Fibroblast of the aortic adventitia (primary cell): Measurements from ENCODE around the gene NEDD9. TPM values are rescaled to one million over a fixed set of nuclear protein-coding genes. Genes with fewer than 3 reads are reported as not detected.

Experiments used
- DNase-seq: peaks from one replicate; pipeline ENCODE4 v3.0.0-alpha.2; 2010; ENCODE audit warnings: low read depth
- H3K4me3 ChIP-seq: 2 replicates; pipeline ENCODE4 v1.5.1; 2011; ENCODE audit warnings: low read depth, mild to moderate bottlenecking, control low read depth, low read length, moderate library complexity
- total RNA-seq: library from RNA; depleted of rRNA; stranded (reverse); fragments of >200 nt; gene quantifications from 2 replicates; pipeline ENCODE4 v1.2.3, GENCODE V29; 2012; ENCODE audit warnings: low replicate concordance
- TF ChIP-seq, protein P1 (sequence below): IDR thresholded peaks from 2 replicates; pipeline ENCODE4 v1.5.1; 2011; ENCODE audit warnings: mild to moderate bottlenecking, low read length, control low read depth, inconsistent platforms; ENCODE audit not compliant: insufficient read depth

NEDD9 gene
- total RNA-seq, 1 donor: 0.36 TPM

GRCh38 chr6:11262242-11262641 lies 29.8 kb upstream of the NEDD9 start:
- peak; percentile 19 for DNase-seq
- TF ChIP-seq, protein P1, sequence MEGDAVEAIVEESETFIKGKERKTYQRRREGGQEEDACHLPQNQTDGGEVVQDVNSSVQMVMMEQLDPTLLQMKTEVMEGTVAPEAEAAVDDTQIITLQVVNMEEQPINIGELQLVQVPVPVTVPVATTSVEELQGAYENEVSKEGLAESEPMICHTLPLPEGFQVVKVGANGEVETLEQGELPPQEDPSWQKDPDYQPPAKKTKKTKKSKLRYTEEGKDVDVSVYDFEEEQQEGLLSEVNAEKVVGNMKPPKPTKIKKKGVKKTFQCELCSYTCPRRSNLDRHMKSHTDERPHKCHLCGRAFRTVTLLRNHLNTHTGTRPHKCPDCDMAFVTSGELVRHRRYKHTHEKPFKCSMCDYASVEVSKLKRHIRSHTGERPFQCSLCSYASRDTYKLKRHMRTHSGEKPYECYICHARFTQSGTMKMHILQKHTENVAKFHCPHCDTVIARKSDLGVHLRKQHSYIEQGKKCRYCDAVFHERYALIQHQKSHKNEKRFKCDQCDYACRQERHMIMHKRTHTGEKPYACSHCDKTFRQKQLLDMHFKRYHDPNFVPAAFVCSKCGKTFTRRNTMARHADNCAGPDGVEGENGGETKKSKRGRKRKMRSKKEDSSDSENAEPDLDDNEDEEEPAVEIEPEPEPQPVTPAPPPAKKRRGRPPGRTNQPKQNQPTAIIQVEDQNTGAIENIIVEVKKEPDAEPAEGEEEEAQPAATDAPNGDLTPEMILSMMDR: no peak

DNA sequence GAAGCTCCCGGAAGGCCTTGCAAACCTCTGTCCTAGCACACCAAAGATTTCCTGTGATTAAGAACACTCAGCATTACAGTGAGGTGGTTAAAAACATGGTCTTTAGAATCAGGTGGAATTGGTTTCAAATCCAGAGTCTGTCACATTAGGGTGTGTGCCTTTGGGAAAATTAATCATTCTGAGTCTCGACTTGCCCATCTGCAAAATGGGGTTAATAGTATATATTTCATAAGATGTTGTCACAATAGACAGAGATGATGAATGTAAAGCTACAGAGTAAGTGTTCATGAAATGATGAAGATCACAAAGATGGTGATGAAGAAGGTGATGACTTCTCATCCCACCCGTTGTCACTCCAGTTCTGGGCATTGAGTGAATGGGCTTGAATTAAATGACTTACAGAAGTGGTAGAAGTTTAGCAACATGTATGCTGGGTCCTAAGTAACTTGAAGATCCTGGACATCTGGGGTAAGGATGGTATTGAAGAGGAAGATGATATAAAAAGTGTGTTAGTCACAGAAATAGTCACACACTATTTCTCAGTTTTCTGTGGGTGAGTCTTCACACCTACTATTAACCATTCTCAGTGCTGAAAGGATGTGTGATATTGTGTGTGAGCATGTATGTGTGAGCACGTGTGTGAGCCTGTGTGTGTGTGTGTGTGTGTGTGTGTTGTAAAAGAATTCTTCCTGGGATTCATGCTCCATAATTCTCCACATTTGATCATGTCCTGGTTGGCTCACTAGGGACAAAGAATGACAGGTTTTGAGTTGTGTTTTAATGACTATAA lies 28.0 kb upstream of the NEDD9 start:
- no peak overlapping the region for H3K4me3 ChIP-seq
- no peak for DNase-seq
- TF ChIP-seq, protein P1: no peak

More at GRCh38 chr6:11262242-11262641, 29.8 kb upstream of the NEDD9 start:
- H3K4me3 ChIP-seq: no peak overlapping the region

- H3K4me3 ChIP-seq: no peak overlapping the region
- no peak for DNase-seq
- TF ChIP-seq, protein P1: no peak
Observed at GRCh38 chr6:11258260-11259237, 26.1 kb upstream of the NEDD9 start.

DNA sequence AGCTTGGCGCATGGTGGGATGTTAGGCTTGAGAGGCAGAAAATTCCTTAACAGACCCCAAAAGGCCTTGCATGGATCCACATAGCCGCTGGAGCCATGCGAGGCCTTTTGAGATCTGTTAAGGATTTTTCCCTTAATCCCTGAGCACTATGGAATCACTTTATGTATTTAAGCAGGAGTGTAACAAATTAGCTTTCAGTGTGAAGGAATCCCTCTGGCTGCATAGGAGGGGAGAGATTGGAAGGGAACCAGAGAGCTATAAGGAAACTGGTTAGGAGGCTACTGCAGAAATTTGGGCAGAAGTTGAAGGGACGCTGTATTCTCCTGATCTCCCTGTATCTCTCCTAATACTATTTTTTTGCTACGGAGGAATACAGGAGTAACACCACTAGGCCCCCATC lies 23.1 kb upstream of the NEDD9 start:
- TF ChIP-seq, protein P1: no peak

DNA sequence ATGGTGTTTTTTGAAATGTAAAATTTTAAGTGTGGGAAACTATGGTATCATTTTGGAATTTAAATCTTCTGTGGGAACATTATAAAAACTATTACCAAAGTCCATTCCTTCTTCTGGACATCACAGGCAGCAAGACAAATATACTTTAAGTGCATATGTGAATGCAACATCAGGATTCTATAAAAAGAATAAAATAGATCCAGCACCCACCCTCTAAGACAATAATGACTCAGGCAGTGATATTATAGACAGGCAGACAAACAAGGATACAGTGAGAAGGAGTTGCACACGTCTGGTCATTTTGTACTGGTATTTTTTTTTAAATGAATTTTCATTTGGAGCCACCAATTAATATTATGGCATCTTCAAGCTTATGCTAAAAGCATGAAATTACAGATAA lies 21.1 kb upstream of the NEDD9 start:
- TF ChIP-seq, protein P1: no peak
- H3K4me3 ChIP-seq: no peak overlapping the region
- DNase-seq: no peak

More for the DNA sequence above, 23.1 kb upstream of the NEDD9 start:
- DNase-seq: no peak
- no peak overlapping the region for H3K4me3 ChIP-seq

DNA sequence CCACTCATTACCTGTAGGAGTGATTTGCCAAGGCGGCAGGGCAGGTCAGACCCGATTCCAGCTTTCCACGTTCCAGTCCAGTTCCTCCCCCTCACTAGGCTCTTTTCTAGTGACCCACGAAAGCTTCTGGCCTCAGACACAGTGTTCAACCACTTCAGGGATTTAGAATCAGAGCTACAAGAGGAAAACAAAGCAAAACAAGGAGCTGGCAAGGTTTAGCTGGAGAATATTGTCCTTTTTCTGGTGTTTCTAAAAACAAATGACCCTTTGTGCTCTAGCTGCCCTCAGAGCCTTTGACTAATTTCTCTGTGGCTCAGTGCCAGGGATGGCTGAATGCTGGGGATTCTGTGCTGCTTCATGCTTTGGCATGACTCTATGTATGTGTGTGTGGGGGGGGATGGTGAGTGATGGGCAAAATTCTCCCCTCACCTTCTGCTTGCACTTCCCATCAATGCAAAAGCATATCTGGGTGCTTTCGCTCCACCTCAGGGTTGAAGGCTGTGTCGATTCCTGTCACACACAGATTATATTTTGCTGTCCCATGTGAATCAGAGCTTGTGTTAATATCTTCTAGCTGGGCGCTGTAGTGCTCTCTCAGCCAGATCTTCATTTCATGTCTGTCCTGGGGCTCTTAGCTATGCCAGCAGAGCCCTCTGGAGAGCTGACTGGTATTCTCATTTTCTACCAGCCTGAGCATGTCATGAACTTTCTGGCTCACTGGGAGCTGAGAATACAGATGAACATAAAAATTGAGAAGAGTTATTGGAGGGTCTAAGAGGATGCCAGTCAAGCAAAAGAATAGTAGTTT lies 19.3 kb upstream of the NEDD9 start:
- H3K4me3 ChIP-seq: no peak overlapping the region
- DNase-seq: peak; percentile 51
- TF ChIP-seq, protein P1: no peak
